Urinary bladder (tissue), 4 donors: ENCODE measurements around the gene GMDS. TPM values are rescaled to one million over a fixed set of nuclear protein-coding genes. Genes with fewer than 3 reads are reported as not detected.
"Not testable (repeated sequence)": the region's sequence is repeated elsewhere in the genome, so short reads cannot be mapped to it uniquely, and the experiment has no call there.

Experiments
- DNase-seq: peaks from one replicate; pipeline ENCODE4 v3.0.0-alpha.2; 2015; ENCODE audit errors: extremely low spot score
- H3K27ac ChIP-seq: one replicate; pipeline ENCODE4 v1.5.1; 2013; ENCODE audit warnings: low read depth, mild to moderate bottlenecking, moderate library complexity
- H3K36me3 ChIP-seq: one replicate; pipeline ENCODE4 v1.6.1; 2013; ENCODE audit warnings: mild to moderate bottlenecking, moderate library complexity; ENCODE audit not compliant: insufficient read depth
- H3K4me1 ChIP-seq: one replicate; pipeline ENCODE4 v1.6.1; 2013; ENCODE audit warnings: mild to moderate bottlenecking, moderate library complexity; ENCODE audit not compliant: insufficient read depth
- H3K4me3 ChIP-seq: one replicate; pipeline ENCODE4 v1.5.1; 2013; ENCODE audit warnings: low read depth, low read length
- WGBS: extraction: QIAGEN DNeasy Blood & Tissue Kit; methylation state at CpG from one replicate; pipeline ENCODE4 v1.1.7; 2013; 5-methylcytosine and 5-hydroxymethylcytosine counted together
- polyA plus RNA-seq: library from polyadenylated mRNA; stranded (reverse); fragments of 200-250 nt; gene quantifications from one replicate; pipeline ENCODE4 v1.2.3, GENCODE V29; 2013
- total RNA-seq: library from RNA; depleted of rRNA; stranded (reverse); fragments of >200 nt; gene quantifications from one replicate; pipeline ENCODE4 v1.2.3, GENCODE V29; 2014
- donor health status: healthy with polysubstance abuse.
- donor health status: healthy.

GMDS gene
- total and polyA plus RNA-seq, 2 donors: 7.5 to 10.7 TPM

- 23% methylated on average over 7 of the region's 7 CpGs for WGBS
- DNase-seq: no peak
- no peak overlapping the region for H3K27ac ChIP-seq
- peaks cover 3% of the 10 kb centered on the region for H3K4me1 ChIP-seq
- no peaks in the 10 kb centered on the region for H3K36me3 ChIP-seq
- H3K4me3 ChIP-seq: no peak overlapping the region
Measured at GRCh38 chr6:1767481-1768246, 477.7 kb downstream of the GMDS start.

GRCh38 chr6:1766654-1767053 lies 478.8 kb downstream of the GMDS start:
- WGBS: 79% methylated on average over 8 of the region's 8 CpGs
- DNase-seq: no peak
- Histone ChIP-seq H3K36me3 (no peaks in the 10 kb centered on the region), H3K4me3 (no peak overlapping the region), H3K4me1 (peaks cover 3% of the 10 kb centered on the region), H3K27ac (no peak overlapping the region)

- 86% methylated on average over 17 of the region's 17 CpGs for WGBS
- DNase-seq: no peak
- H3K4me1 ChIP-seq: peaks cover 1% of the 10 kb centered on the region
- H3K4me3 ChIP-seq: no peak overlapping the region
- no peaks in the 10 kb centered on the region for H3K36me3 ChIP-seq
- H3K27ac ChIP-seq: no peak overlapping the region
Measured at GRCh38 chr6:1765160-1765903, 480.1 kb downstream of the GMDS start.

GRCh38 chr6:1764397-1764987 lies 480.9 kb downstream of the GMDS start:
- H3K4me1 ChIP-seq: peaks cover 1% of the 10 kb centered on the region
- H3K27ac ChIP-seq: no peak overlapping the region
- no peak for DNase-seq
- no peaks in the 10 kb centered on the region for H3K36me3 ChIP-seq
- WGBS: 76% methylated on average over 9 of the region's 9 CpGs
- no peak overlapping the region for H3K4me3 ChIP-seq

- Histone ChIP-seq H3K27ac (no peak overlapping the region), H3K4me1 (peaks cover 1% of the 10 kb centered on the region), H3K36me3 (no peaks in the 10 kb centered on the region), H3K4me3 (no peak overlapping the region)
- 89% methylated on average over 6 of the region's 6 CpGs for WGBS
- DNase-seq: no peak
Measured at GRCh38 chr6:1763404-1763803, 482.0 kb downstream of the GMDS start.

- H3K36me3 ChIP-seq: no peaks in the 10 kb centered on the region
- no peak overlapping the region for H3K27ac ChIP-seq
- H3K4me1 ChIP-seq: no peaks in the 10 kb centered on the region
- 87% methylated on average over 9 of the region's 9 CpGs for WGBS
- DNase-seq: no peak
- no peak overlapping the region for H3K4me3 ChIP-seq
Measured at GRCh38 chr6:1762203-1762602, 483.2 kb downstream of the GMDS start.

- H3K36me3 ChIP-seq: no peaks in the 10 kb centered on the region
- 87% methylated on average over 4 of the region's 4 CpGs for WGBS
- H3K27ac ChIP-seq: no peak overlapping the region
- DNase-seq: no peak
- no peak overlapping the region for H3K4me3 ChIP-seq
- H3K4me1 ChIP-seq: no peaks in the 10 kb centered on the region
Measured at GRCh38 chr6:1761477-1761877, 483.9 kb downstream of the GMDS start.

GRCh38 chr6:1760876-1761275 lies 484.5 kb downstream of the GMDS start:
- no peak overlapping the region for H3K27ac ChIP-seq
- no peaks in the 10 kb centered on the region for H3K4me1 ChIP-seq
- H3K36me3 ChIP-seq: no peaks in the 10 kb centered on the region
- H3K4me3 ChIP-seq: no peak overlapping the region
- 93% methylated on average over 2 of the region's 2 CpGs for WGBS
- no peak for DNase-seq

GRCh38 chr6:1759870-1760269 lies 485.5 kb downstream of the GMDS start:
- Histone ChIP-seq H3K4me1 (no peaks in the 10 kb centered on the region), H3K27ac (no peak overlapping the region), H3K4me3 (no peak overlapping the region), H3K36me3 (no peaks in the 10 kb centered on the region)
- 92% methylated on average over 8 of the region's 8 CpGs for WGBS
- no peak for DNase-seq

- WGBS: 62% methylated on average over 8 of the region's 8 CpGs
- H3K4me3 ChIP-seq: no peak overlapping the region
- no peaks in the 10 kb centered on the region for H3K4me1 ChIP-seq
- no peak for DNase-seq
- no peaks in the 10 kb centered on the region for H3K36me3 ChIP-seq
- no peak overlapping the region for H3K27ac ChIP-seq
Measured at GRCh38 chr6:1758076-1758679, 487.2 kb downstream of the GMDS start.

- H3K4me1 ChIP-seq: no peaks in the 10 kb centered on the region
- DNase-seq: no peak
- H3K4me3 ChIP-seq: no peak overlapping the region
- 78% methylated on average over 8 of the region's 8 CpGs for WGBS
- no peak overlapping the region for H3K27ac ChIP-seq
- no peaks in the 10 kb centered on the region for H3K36me3 ChIP-seq
Measured at GRCh38 chr6:1757131-1757530, 488.3 kb downstream of the GMDS start.

GRCh38 chr6:1756472-1757129 lies 488.8 kb downstream of the GMDS start:
- no peak overlapping the region for H3K4me3 ChIP-seq
- no peaks in the 10 kb centered on the region for H3K36me3 ChIP-seq
- H3K4me1 ChIP-seq: no peaks in the 10 kb centered on the region
- DNase-seq: no peak
- no peak overlapping the region for H3K27ac ChIP-seq
- WGBS: 78% methylated on average over 14 of the region's 14 CpGs

GRCh38 chr6:1751063-1751462 lies 494.3 kb downstream of the GMDS start:
- H3K36me3 ChIP-seq, H3K4me1 ChIP-seq, H3K4me3 ChIP-seq, H3K27ac ChIP-seq, DNase-seq: not testable (repeated sequence)
- WGBS: 98% methylated on average over 8 of the region's 8 CpGs
